HEK293 (cell line): ENCODE results near the gene CHFR.

Source experiments
- CTCF ChIA-PET: fragments of 350-600 bp; formaldehyde crosslinking; extraction: SDS; loops from one replicate; lab custom pipeline; 2021; ENCODE audit warnings: antibody characterized with exemption; lab: Yijun Ruan, JAX
- POLR2A ChIA-PET: fragments of 300-600 bp; formaldehyde crosslinking; extraction: SDS; loops from one replicate; lab custom pipeline; 2020; ENCODE audit warnings: antibody characterized with exemption, inconsistent platforms; lab: Yijun Ruan, JAX
- H3K27ac ChIP-seq: fragments of 200-500 bp; sonication (Bioruptor generic); 2 replicates; pipeline ENCODE4 v1.5.1; 2014; ENCODE audit warnings: low read depth, low read length, control low read depth, inconsistent platforms; ENCODE audit errors: extremely low read depth
- H3K36me3 ChIP-seq, 2 experiments: fragments of 200-500 bp in 1 of 2; sonication (Bioruptor generic) in 1 of 2; 1 replicate in 1 of 2; 2 replicates in 1 of 2; pipeline ENCODE4 v1.5.1; 2014 to 2017; ENCODE audit warnings: inconsistent platforms in 2 of 2, low read length in 2 of 2; ENCODE audit not compliant: control insufficient read depth in 2 of 2, insufficient read depth in 1 of 2
- H3K4me1 ChIP-seq: fragments of 200-500 bp; sonication (Bioruptor generic); 2 replicates; pipeline ENCODE4 v1.5.1; 2014; ENCODE audit warnings: mild to moderate bottlenecking, low read length, inconsistent platforms; ENCODE audit not compliant: control insufficient read depth, insufficient read depth
- H3K4me3 ChIP-seq: 2 replicates; pipeline ENCODE4 v1.5.1; 2011; ENCODE audit warnings: low read depth, mild to moderate bottlenecking, control low read depth, low read length, moderate library complexity
- H3K9me3 ChIP-seq: fragments of 200-500 bp; sonication (Bioruptor generic); 2 replicates; pipeline ENCODE4 v1.5.1; 2014; ENCODE audit warnings: low read depth, low read length, inconsistent platforms; ENCODE audit not compliant: control insufficient read depth, insufficient read depth
- BCL11B ChIP-seq: fragments of 450-650 bp; formaldehyde crosslinking; IDR thresholded peaks from 2 replicates; pipeline ENCODE4 v1.5.1; 2016; ENCODE audit warnings: low read depth, missing biosample characterization, missing genetic modification characterization
- GLI2 ChIP-seq: fragments of 450-650 bp; formaldehyde crosslinking; IDR thresholded peaks from 2 replicates; pipeline ENCODE4; 2017; ENCODE audit warnings: missing biosample characterization, missing genetic modification characterization, low read depth, borderline replicate concordance
- KLF1 ChIP-seq: fragments of 450-650 bp; formaldehyde crosslinking; IDR thresholded peaks from 2 replicates; pipeline ENCODE4 v1.5.1; 2016; ENCODE audit warnings: missing biosample characterization, missing genetic modification characterization
- KLF9 ChIP-seq: fragments of 450-650 bp; formaldehyde crosslinking; IDR thresholded peaks from 2 replicates; pipeline ENCODE4 v1.5.1; 2016; ENCODE audit warnings: missing biosample characterization, missing genetic modification characterization, low read depth
- SETDB1 ChIP-seq: IDR thresholded peaks from one replicate; pipeline ENCODE4 v1.6.1; 2017; ENCODE audit warnings: mild to moderate bottlenecking, low read length, moderate library complexity, mixed read lengths; ENCODE audit not compliant: insufficient read length
- ZFP3 ChIP-seq: fragments of 450-650 bp; formaldehyde crosslinking; IDR thresholded peaks from 2 replicates; pipeline ENCODE4 v1.5.1; 2016; ENCODE audit warnings: low read depth, missing biosample characterization, missing genetic modification characterization
- ZNF112 ChIP-seq: fragments of 450-650 bp; formaldehyde crosslinking; IDR thresholded peaks from 2 replicates; pipeline ENCODE4 v1.5.0; 2017; ENCODE audit warnings: missing biosample characterization, missing genetic modification characterization
- ZNF266 ChIP-seq: fragments of 450-650 bp; formaldehyde crosslinking; IDR thresholded peaks from 2 replicates; pipeline ENCODE4 v1.5.1; 2016; ENCODE audit warnings: missing biosample characterization, missing genetic modification characterization, low read depth
- ZNF521 ChIP-seq: fragments of 450-650 bp; formaldehyde crosslinking; IDR thresholded peaks from 2 replicates; pipeline ENCODE4 v1.5.1; 2017; ENCODE audit warnings: missing biosample characterization, mild to moderate bottlenecking, missing genetic modification characterization
- ZNF555 ChIP-seq: fragments of 450-650 bp; formaldehyde crosslinking; conservative IDR thresholded peaks from 2 replicates; pipeline ENCODE4 v1.5.1; 2017; ENCODE audit warnings: missing biosample characterization, mild to moderate bottlenecking, missing genetic modification characterization, inconsistent platforms
- ZNF596 ChIP-seq: fragments of 450-650 bp; IDR thresholded peaks from 2 replicates; pipeline ENCODE4 v1.5.0; 2018; ENCODE audit warnings: missing biosample characterization, mild to moderate bottlenecking, missing genetic modification characterization, moderate library complexity
- ZNF701 ChIP-seq: fragments of 450-650 bp; formaldehyde crosslinking; IDR thresholded peaks from 2 replicates; pipeline ENCODE4 v1.5.1; 2016; ENCODE audit warnings: missing biosample characterization, missing genetic modification characterization
- TF ChIP-seq, protein P1 (sequence below): fragments of 450-650 bp; formaldehyde crosslinking; IDR thresholded peaks from 2 replicates; pipeline ENCODE4 v1.5.1; 2017; ENCODE audit warnings: missing biosample characterization, missing genetic modification characterization
- TF ChIP-seq, protein P2 (sequence below): fragments of 450-650 bp; formaldehyde crosslinking; IDR thresholded peaks from 2 replicates; pipeline ENCODE4 v1.5.1; 2016; ENCODE audit warnings: missing biosample characterization, missing genetic modification characterization
- TF ChIP-seq, protein P3 (sequence below): fragments of 450-650 bp; formaldehyde crosslinking; conservative IDR thresholded peaks from 2 replicates; pipeline ENCODE4 v1.5.1; 2016; ENCODE audit warnings: low read depth, missing biosample characterization, missing genetic modification characterization
- TF ChIP-seq, protein P4 (sequence below): fragments of 450-650 bp; formaldehyde crosslinking; IDR thresholded peaks from 2 replicates; pipeline ENCODE4 v1.5.1; 2016; ENCODE audit warnings: missing biosample characterization, missing genetic modification characterization

CHFR gene

DNA sequence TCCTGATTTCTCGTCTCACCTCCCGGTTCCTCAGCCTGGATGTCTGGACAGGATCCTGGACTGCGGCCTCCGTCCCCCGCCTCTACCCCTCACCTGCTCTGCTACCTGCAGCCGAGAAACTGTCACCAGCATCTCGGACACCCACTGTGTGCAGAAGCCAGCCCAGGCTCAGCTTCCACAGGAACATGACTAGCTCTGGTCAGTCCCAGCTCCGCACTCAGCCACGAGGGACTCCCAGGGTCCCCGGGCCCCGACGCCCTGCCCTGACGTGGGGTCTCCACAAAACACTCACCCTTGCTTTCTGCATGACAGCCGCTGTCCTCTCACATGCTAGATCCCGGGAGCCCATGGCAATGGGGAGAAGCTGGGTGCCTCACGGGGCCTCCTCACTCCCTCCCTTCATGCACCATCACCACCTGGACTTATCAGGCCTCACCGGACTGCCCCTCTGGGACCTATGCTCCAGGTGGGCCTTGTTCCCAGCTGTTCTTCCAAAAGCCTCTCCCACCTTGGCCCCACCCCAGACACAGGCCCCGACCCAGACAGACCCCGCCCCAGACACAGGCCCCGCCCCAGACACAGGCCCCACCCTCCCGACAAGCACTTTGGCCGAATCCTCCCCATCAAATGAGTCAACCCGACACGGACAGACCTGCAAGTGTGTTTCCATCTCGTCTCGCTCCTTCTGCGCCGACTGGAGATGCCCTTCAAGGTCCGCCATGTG, 98.9 kb downstream of the CHFR start:
- Histone ChIP-seq H3K4me3 (no peak overlapping the region), H3K9me3 (no peaks in the 10 kb centered on the region), H3K27ac (no peak overlapping the region), H3K36me3 (peaks cover 13 to 78% of the 10 kb centered on the region in 2 experiments; a peak in 2 of 3 replicates), H3K4me1 (no peaks in the 10 kb centered on the region)
- ChIA-PET POLR2A (no interaction called here), CTCF (no interaction called here)
- peak; percentile 37; the same call in 1 of the 2 replicates for TF ChIP-seq KLF1 (tag by site-specific recombination)
- TF ChIP-seq, protein P1, sequence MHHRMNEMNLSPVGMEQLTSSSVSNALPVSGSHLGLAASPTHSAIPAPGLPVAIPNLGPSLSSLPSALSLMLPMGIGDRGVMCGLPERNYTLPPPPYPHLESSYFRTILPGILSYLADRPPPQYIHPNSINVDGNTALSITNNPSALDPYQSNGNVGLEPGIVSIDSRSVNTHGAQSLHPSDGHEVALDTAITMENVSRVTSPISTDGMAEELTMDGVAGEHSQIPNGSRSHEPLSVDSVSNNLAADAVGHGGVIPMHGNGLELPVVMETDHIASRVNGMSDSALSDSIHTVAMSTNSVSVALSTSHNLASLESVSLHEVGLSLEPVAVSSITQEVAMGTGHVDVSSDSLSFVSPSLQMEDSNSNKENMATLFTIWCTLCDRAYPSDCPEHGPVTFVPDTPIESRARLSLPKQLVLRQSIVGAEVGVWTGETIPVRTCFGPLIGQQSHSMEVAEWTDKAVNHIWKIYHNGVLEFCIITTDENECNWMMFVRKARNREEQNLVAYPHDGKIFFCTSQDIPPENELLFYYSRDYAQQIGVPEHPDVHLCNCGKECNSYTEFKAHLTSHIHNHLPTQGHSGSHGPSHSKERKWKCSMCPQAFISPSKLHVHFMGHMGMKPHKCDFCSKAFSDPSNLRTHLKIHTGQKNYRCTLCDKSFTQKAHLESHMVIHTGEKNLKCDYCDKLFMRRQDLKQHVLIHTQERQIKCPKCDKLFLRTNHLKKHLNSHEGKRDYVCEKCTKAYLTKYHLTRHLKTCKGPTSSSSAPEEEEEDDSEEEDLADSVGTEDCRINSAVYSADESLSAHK (tag by site-specific recombination), result no peak

- TF ChIP-seq, protein P2, sequence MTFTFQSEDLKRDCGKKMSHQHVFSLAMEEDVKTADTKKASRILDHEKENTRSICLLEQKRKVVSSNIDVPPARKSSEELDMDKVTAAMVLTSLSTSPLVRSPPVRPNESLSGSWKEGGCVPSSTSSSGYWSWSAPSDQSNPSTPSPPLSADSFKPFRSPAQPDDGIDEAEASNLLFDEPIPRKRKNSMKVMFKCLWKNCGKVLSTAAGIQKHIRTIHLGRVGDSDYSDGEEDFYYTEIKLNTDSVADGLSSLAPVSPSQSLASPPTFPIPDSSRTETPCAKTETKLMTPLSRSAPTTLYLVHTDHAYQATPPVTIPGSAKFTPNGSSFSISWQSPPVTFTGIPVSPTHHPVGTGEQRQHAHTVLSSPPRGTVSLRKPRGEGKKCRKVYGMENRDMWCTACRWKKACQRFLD (tag by site-specific recombination), result no peak
- TF ChIP-seq ZNF521 (tag by site-specific recombination) (no peak), GLI2 (tag by site-specific recombination) (no peak)
- ChIA-PET CTCF (no interaction called here), POLR2A (no interaction called here)
- no peak overlapping the region for H3K27ac ChIP-seq
- no peaks in the 10 kb centered on the region for H3K4me1 ChIP-seq
- no peaks in the 10 kb centered on the region for H3K9me3 ChIP-seq
- peaks cover 13 to 83% of the 10 kb centered on the region in 2 experiments; a peak in 2 of 3 replicates for H3K36me3 ChIP-seq
- H3K4me3 ChIP-seq, result no peak overlapping the region
Observed at GRCh38 chr12:132787877-132788276, 99.5 kb downstream of the CHFR start.

- Histone ChIP-seq H3K27ac (no peak overlapping the region), H3K4me3 (no peak overlapping the region), H3K36me3 (peaks cover 16 to 84% of the 10 kb centered on the region in 2 experiments; a peak in 2 of 3 replicates), H3K9me3 (no peaks in the 10 kb centered on the region), H3K4me1 (no peaks in the 10 kb centered on the region)
- ChIA-PET CTCF (no interaction called here), POLR2A (no interaction called here)
- TF ChIP-seq BCL11B (tag by site-specific recombination), result no peak
- no peak for TF ChIP-seq ZNF521 (tag by site-specific recombination)
- TF ChIP-seq ZFP3, result no peak
- no peak for TF ChIP-seq ZNF596 (tag by site-specific recombination)
- TF ChIP-seq KLF9 (tag by site-specific recombination), result no peak
- no peak for TF ChIP-seq ZNF555 (tag by site-specific recombination)
- TF ChIP-seq, protein P3, sequence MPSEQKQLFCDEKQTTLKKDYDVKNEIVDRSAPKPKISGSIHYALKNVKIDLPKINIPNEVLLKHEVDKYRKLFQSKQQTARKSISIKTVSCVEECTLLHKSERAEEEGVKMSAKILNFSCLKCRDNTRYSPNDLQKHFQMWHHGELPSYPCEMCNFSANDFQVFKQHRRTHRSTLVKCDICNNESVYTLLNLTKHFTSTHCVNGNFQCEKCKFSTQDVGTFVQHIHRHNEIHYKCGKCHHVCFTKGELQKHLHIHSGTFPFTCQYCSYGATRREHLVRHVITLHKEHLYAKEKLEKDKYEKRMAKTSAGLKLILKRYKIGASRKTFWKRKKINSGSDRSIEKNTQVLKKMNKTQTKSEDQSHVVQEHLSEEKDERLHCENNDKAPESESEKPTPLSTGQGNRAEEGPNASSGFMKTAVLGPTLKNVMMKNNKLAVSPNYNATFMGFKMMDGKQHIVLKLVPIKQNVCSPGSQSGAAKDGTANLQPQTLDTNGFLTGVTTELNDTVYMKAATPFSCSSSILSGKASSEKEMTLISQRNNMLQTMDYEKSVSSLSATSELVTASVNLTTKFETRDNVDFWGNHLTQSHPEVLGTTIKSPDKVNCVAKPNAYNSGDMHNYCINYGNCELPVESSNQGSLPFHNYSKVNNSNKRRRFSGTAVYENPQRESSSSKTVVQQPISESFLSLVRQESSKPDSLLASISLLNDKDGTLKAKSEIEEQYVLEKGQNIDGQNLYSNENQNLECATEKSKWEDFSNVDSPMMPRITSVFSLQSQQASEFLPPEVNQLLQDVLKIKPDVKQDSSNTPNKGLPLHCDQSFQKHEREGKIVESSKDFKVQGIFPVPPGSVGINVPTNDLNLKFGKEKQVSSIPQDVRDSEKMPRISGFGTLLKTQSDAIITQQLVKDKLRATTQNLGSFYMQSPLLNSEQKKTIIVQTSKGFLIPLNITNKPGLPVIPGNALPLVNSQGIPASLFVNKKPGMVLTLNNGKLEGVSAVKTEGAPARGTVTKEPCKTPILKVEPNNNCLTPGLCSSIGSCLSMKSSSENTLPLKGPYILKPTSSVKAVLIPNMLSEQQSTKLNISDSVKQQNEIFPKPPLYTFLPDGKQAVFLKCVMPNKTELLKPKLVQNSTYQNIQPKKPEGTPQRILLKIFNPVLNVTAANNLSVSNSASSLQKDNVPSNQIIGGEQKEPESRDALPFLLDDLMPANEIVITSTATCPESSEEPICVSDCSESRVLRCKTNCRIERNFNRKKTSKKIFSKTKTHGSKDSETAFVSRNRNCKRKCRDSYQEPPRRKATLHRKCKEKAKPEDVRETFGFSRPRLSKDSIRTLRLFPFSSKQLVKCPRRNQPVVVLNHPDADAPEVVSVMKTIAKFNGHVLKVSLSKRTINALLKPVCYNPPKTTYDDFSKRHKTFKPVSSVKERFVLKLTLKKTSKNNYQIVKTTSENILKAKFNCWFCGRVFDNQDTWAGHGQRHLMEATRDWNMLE (tag by site-specific recombination), result no peak
- no peak for TF ChIP-seq ZNF266
- no peak for TF ChIP-seq ZNF112
- TF ChIP-seq SETDB1, result no peak
- TF ChIP-seq ZNF701 (tag by site-specific recombination), result no peak
- TF ChIP-seq, protein P4, sequence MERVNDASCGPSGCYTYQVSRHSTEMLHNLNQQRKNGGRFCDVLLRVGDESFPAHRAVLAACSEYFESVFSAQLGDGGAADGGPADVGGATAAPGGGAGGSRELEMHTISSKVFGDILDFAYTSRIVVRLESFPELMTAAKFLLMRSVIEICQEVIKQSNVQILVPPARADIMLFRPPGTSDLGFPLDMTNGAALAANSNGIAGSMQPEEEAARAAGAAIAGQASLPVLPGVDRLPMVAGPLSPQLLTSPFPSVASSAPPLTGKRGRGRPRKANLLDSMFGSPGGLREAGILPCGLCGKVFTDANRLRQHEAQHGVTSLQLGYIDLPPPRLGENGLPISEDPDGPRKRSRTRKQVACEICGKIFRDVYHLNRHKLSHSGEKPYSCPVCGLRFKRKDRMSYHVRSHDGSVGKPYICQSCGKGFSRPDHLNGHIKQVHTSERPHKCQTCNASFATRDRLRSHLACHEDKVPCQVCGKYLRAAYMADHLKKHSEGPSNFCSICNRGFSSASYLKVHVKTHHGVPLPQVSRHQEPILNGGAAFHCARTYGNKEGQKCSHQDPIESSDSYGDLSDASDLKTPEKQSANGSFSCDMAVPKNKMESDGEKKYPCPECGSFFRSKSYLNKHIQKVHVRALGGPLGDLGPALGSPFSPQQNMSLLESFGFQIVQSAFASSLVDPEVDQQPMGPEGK (tag by site-specific recombination), result no peak
Observed at GRCh38 chr12:132786192-132786591, 101.2 kb downstream of the CHFR start.
